Lower leg skin (tissue), 4 donors: ENCODE data around the gene DAD1. TPM values are rescaled to one million over a fixed set of nuclear protein-coding genes. Genes with fewer than 3 reads are reported as not detected.
"Not testable (repeated sequence)": the region's sequence is repeated elsewhere in the genome, so short reads cannot be mapped to it uniquely, and the experiment has no call there.

Experiments
- DNase-seq, 2 donors: peaks; one replicate each; pipeline ENCODE4 v3.0.0-alpha.2; 2019; ENCODE audit warnings: low spot score in 2 of 2
- H3K4me3 ChIP-seq: fragments of 200-600 bp; sonication (generic); 2 replicates; pipeline ENCODE4 v1.5.1; 2017; ENCODE audit warnings: mild to moderate bottlenecking, low read depth; ENCODE audit not compliant: poor library complexity, severe bottlenecking
- POLR2A ChIP-seq, 2 donors: fragments of 450-650 bp; IDR thresholded peaks; one replicate each; pipeline ENCODE4 v1.6.1; 2016 to 2017; ENCODE audit warnings: antibody characterized with exemption in 2 of 2, mild to moderate bottlenecking in 1 of 2, moderate library complexity in 1 of 2
- WGBS, 2 donors: methylation state at CpG; one replicate each; pipeline ENCODE4 v1.1.5; 2018; 5-methylcytosine and 5-hydroxymethylcytosine counted together
- intact Hi-C: fragments of 100-400 bp; cut with DNase I; formaldehyde crosslinking; loops from one replicate; pipeline ENCODE4 v1.15.0; 2023; ENCODE audit warnings: low total_unique reads
- total RNA-seq, 4 donors: library from RNA; depleted of rRNA; stranded (reverse); fragments of >200 nt; gene quantifications; one replicate each; pipeline ENCODE4 v1.1.0, GENCODE V29; 2016
- TF ChIP-seq, protein P1 (sequence below), 3 donors: fragments of 450-650 bp; IDR thresholded peaks; one replicate each; pipeline ENCODE4 v1.5.1; 2016; ENCODE audit warnings: antibody characterized with exemption in 3 of 3, mild to moderate bottlenecking in 3 of 3, moderate library complexity in 2 of 3

DAD1 gene
- total RNA-seq: 100 to 1,000 TPM; 103 to 131 (median 124) TPM

DNA sequence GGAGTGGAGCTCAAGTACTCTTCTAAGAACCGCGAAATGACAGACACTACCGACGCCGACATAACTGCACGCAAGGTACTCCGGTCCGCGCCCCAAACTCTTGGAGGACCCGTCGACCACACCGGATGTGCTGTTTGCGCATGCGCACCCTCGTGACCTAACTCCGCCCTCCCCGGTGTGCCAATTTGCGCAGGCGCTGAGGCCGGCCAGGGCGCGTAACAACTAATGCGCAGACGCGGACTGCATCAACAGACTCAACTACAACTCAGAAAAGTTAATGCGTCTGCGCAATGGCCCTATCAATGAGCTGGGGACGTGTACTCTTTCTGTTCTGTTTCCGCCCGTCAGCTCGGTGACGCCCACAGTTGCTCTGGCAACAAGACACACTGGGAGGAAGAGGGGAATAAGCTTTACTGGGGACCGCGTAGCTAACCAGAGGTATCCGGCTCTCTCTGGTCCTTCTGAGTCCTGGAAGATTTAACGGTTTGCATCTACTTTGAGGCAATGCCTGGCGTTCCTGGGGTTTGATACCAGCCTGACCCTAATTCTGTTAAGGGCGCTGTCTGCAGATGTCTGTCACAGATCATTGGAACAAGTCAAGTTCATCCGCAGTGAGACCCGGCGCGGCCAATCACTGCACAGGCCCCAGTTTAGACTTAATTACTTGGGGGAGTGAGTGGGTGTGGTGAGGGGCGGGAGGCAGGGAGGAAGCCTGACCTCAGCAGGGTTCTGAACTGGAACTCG lies at the start of gene DAD1:
TSS of gene DAD1 (minus strand) at position 129 of the 744 bp plus-strand sequence. CDS start at position 62, 67 bp downstream.
- intact Hi-C loops: no loop called here
- WGBS, 2 donors: 0 to 1% methylated on average over 36 to 42 of the region's 44 CpGs
- H3K4me3 ChIP-seq: peak within 1 kb of the TSS; percentile 66
- peak in 1 of 2 donors; percentile 73 for TF ChIP-seq POLR2A (IDR thresholded peaks at IDR 0.05)
- TF ChIP-seq, protein P1, sequence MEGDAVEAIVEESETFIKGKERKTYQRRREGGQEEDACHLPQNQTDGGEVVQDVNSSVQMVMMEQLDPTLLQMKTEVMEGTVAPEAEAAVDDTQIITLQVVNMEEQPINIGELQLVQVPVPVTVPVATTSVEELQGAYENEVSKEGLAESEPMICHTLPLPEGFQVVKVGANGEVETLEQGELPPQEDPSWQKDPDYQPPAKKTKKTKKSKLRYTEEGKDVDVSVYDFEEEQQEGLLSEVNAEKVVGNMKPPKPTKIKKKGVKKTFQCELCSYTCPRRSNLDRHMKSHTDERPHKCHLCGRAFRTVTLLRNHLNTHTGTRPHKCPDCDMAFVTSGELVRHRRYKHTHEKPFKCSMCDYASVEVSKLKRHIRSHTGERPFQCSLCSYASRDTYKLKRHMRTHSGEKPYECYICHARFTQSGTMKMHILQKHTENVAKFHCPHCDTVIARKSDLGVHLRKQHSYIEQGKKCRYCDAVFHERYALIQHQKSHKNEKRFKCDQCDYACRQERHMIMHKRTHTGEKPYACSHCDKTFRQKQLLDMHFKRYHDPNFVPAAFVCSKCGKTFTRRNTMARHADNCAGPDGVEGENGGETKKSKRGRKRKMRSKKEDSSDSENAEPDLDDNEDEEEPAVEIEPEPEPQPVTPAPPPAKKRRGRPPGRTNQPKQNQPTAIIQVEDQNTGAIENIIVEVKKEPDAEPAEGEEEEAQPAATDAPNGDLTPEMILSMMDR (IDR thresholded peaks at IDR 0.05): no peak
- peak; percentile 99 to 100 for DNase-seq

DNA sequence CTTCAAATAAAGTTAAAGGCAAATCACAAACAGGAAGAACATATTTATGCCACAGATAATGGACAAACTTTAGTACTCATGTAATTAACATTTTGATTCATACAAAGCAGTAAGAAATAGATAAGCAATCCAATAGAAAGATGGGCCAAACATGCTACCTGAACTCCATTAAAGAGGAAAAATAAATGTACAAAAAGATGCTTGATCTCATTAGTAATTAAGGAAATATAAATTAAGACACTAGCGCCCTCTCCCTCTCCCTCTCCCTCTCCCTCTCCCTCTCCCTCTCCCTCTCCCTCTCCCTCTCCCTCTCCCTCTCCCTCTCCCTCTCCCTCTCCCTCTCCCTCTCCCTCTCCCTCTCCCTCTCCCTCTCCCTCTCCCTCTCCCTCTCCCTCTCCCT lies 47.0 kb upstream of the DAD1 start:
- WGBS, 2 donors: 27 to 74% methylated on average over 1 of the region's 1 CpG
- DNase-seq, H3K4me3 ChIP-seq, intact Hi-C loops: not testable (repeated sequence)

DNA sequence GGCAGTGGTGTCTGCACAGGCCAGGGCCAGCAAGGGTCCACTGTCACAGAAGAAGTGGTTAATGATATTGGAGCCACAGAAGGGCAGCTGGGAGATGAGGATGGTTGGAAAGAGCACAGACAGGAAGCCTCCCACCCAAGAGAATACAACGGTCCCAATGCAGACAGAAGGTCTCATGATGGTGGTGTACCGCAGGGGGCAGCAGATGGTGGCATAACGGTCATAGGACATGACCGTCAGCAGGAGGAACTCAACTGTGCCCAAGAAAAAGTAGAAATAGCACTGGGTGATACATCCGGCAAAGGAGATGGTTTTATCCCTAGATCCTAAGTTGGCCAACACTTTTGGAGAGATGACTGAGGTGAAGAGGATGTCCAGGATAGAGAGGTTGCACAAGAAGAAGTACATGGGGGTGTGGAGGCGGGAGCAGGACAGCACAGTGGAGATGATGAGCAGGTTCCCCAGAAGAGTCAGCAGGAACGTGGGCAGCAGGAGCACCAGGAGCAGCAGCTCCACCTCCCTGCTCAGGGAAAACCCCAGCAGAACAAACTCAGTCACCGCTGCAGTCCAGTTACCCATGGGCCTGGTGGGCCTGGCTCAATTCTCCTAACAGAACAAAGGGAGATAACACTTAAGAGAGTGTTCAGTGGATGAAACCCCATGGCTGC lies 45.3 kb upstream of the DAD1 start:
- DNase-seq: no peak
- no peak for TF ChIP-seq POLR2A (IDR thresholded peaks at IDR 0.05)
- TF ChIP-seq, protein P1 (IDR thresholded peaks at IDR 0.05): no peak
- H3K4me3 ChIP-seq: no peak overlapping the region
- WGBS, 2 donors: 81 to 85% methylated on average over 8 of the region's 8 CpGs
- intact Hi-C loops: no loop called here

DNA sequence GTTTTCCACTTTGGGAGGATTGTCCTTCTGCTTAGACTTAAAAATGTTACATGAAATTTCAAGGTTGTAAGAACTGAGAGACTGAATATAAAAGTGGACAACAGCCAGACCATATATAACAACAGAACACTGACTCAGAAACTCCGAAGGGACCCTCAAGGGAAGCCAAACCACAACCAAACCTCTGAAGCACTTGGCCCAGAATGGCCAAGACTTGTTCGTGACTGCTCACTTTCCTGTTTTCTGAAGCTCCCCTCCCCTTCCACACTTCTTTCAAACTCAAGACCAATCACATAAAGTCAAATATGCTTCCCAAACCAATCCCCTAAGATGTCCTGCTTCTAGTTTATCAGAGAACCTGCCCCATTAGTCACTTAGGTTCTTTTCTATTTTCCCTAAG lies 41.5 kb upstream of the DAD1 start:
- no peak for TF ChIP-seq POLR2A (IDR thresholded peaks at IDR 0.05)
- TF ChIP-seq, protein P1 (IDR thresholded peaks at IDR 0.05): no peak
- H3K4me3 ChIP-seq: no peak overlapping the region
- DNase-seq: no peak
- intact Hi-C loops: no loop called here
- WGBS, 2 donors: 67 to 69% methylated on average over 2 of the region's 2 CpGs

DNA sequence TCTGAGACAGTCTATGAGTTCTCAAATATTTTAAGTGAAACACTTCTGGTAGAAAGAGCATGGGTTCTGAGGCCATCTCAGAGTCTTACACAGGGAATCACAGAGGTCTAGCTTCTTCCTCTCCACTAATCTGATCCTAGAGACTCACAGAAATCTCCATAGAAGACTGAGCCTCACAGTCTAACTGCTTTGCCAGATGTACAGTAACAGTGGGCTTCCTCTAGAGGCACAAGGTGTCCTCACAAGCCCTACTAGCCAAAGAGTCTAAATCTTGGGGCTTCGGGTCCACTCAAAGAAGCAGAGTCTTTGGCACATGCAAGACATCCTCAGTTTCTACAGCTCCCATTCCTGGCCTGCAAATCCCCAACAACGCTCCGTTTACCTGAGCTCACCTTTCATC lies 41.0 kb upstream of the DAD1 start:
- no peak overlapping the region for H3K4me3 ChIP-seq
- intact Hi-C loops: no loop called here
- WGBS, 2 donors: 92 to 94% methylated on average over 3 of the region's 3 CpGs
- TF ChIP-seq, protein P1 (IDR thresholded peaks at IDR 0.05): no peak
- no peak for TF ChIP-seq POLR2A (IDR thresholded peaks at IDR 0.05)
- no peak for DNase-seq

DNA sequence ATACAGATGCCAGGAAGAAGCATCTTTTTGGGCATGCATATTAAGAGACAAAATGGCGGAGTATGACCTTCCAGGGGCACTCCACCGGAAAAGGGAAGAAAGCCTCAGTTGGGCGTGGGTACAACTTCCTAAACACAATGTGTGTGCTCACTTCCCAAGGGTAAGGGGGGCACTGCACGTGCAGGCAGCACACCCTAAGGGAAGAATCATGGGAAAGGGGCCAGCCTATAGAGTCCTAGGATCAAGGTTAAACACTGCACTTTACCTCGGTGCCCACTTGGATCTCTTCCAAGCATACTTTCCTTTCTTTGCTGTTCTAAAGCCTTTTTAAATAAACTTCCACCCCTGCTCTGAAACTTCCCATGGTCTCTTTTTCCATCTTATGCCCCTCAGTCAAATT lies 40.3 kb upstream of the DAD1 start:
- DNase-seq: no peak
- no peak for TF ChIP-seq POLR2A (IDR thresholded peaks at IDR 0.05)
- TF ChIP-seq, protein P1 (IDR thresholded peaks at IDR 0.05): no peak
- 51 to 62% methylated on average over 5 of the region's 5 CpGs for WGBS, 2 donors
- intact Hi-C loops: no loop called here
- H3K4me3 ChIP-seq: no peak overlapping the region
